ENCODE data around the gene MCCD1. TPM values are rescaled to one million over a fixed set of nuclear protein-coding genes. Genes with fewer than 3 reads are reported as not detected.

MCCD1 gene
- total RNA-seq, 1 experiment from 2014 or later, result not detected

DNA sequence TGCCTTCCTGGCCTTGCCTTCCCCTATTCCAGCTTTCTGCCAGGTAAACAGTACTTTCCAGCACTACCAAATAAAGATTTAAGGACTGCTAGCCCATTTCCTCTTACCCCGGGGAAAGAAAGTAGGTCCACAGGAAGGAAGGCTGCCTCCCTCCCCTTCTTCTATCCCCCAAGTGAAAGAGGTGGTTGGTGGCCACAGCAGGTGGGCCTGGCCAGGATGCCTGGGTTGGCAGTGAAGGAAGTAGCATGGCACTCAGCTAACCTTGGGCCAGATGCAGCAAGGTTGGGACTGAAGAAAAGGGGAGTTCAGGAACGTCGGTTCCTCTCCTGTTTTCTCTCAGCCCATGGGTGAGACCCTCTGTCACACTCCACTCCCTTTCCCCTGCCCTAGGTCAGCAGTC lies 27.5 kb downstream of the MCCD1 start:
- no peak overlapping the region for H3K18ac ChIP-seq (ENCODE audit: insufficient read length, low read depth, low read length)
- no peak overlapping the region for H3K4ac ChIP-seq (ENCODE audit: low read depth, low read length)
- no peak overlapping the region for H3K14ac ChIP-seq (ENCODE audit: insufficient read depth, low read length)
- peaks cover 16 to 44% (median 31%) of the 10 kb centered on the region in 3 experiments; a peak in 6 of 7 replicates for H3K36me3 Mint-ChIP-seq (ENCODE audit: insufficient read depth in 1 of 3, low read depth in 3 of 3)
- H3K4me1 Mint-ChIP-seq, result peaks cover 4 to 18% of the 10 kb centered on the region in 2 experiments; a peak in 3 of 4 replicates
- H3K4me3 Mint-ChIP-seq, result no peak overlapping the region
- no peaks in the 10 kb centered on the region for H3K23me2 ChIP-seq (ENCODE audit: insufficient read length, low read depth, low read length, poor library complexity, severe bottlenecking)
- H4K20me1 ChIP-seq (ENCODE audit: control insufficient read depth, insufficient read depth, insufficient read length), result no peaks in the 10 kb centered on the region
- TF ChIP-seq, protein P1, sequence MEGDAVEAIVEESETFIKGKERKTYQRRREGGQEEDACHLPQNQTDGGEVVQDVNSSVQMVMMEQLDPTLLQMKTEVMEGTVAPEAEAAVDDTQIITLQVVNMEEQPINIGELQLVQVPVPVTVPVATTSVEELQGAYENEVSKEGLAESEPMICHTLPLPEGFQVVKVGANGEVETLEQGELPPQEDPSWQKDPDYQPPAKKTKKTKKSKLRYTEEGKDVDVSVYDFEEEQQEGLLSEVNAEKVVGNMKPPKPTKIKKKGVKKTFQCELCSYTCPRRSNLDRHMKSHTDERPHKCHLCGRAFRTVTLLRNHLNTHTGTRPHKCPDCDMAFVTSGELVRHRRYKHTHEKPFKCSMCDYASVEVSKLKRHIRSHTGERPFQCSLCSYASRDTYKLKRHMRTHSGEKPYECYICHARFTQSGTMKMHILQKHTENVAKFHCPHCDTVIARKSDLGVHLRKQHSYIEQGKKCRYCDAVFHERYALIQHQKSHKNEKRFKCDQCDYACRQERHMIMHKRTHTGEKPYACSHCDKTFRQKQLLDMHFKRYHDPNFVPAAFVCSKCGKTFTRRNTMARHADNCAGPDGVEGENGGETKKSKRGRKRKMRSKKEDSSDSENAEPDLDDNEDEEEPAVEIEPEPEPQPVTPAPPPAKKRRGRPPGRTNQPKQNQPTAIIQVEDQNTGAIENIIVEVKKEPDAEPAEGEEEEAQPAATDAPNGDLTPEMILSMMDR (conservative IDR thresholded peaks at IDR 0.05), result no peak
- H3K79me2 ChIP-seq (ENCODE audit: insufficient read depth, low read length), result no peaks in the 10 kb centered on the region
- no peak overlapping the region for H3K4me2 ChIP-seq (ENCODE audit: insufficient read depth, insufficient read length, low read length)
- H2BK20ac ChIP-seq (ENCODE audit: low read depth, low read length, poor library complexity, severe bottlenecking), result no peak overlapping the region
- H2AFZ ChIP-seq (ENCODE audit: low read length), result no peak overlapping the region
- no peak overlapping the region for H2BK15ac ChIP-seq (ENCODE audit: low read depth, low read length)
- H3K9ac ChIP-seq (ENCODE audit: extremely low read depth, insufficient read length, low read length), result no peak overlapping the region
- no peak overlapping the region for H3K56ac ChIP-seq (ENCODE audit: insufficient read length, low read depth, low read length)
- no peak for DNase-seq
- no peak overlapping the region for H4K8ac ChIP-seq (replicated peaks; ENCODE audit: insufficient read length, low read depth, low read length)
- H3K27ac ChIP-seq (ENCODE audit: insufficient read length, low read depth, low read length), result no peak overlapping the region
- no peak overlapping the region for H2AK5ac ChIP-seq (ENCODE audit: insufficient read length, low read length)
- no peak overlapping the region for H2BK120ac ChIP-seq (ENCODE audit: low read depth, low read length, poor library complexity, severe bottlenecking)
- H2BK12ac ChIP-seq (ENCODE audit: insufficient read length, low read depth, low read length), result no peak overlapping the region
- no peak overlapping the region for H4K5ac ChIP-seq (ENCODE audit: insufficient read length, low read depth, low read length)
- WGBS (ENCODE audit: extremely low coverage, insufficient read length, low lambda C conversion rate), result no CpG with 5 or more reads among the region's 3 CpGs
- H3K27me3 ChIP-seq (ENCODE audit: insufficient read depth, low read length), result no peaks in the 10 kb centered on the region
- H3K27me3 Mint-ChIP-seq (ENCODE audit: low read depth), result no peaks in the 10 kb centered on the region
- H3T11ph ChIP-seq (ENCODE audit: low read length), result no peak overlapping the region
- no peaks in the 10 kb centered on the region for H3K9me3 ChIP-seq (ENCODE audit: control insufficient read depth, low read depth, low read length)
- H4K91ac ChIP-seq (ENCODE audit: insufficient read length, low read depth, low read length), result no peak overlapping the region
- no peak overlapping the region for H2BK5ac ChIP-seq (ENCODE audit: insufficient read length, low read length)
- H3K79me1 ChIP-seq (ENCODE audit: insufficient read depth, low read depth, low read length, poor library complexity, severe bottlenecking), result no peaks in the 10 kb centered on the region
- H3K4me1 ChIP-seq (ENCODE audit: insufficient read depth, low read length), result peaks cover 4% of the 10 kb centered on the region; the same call in 1 of the 2 replicates
- H3K27ac Mint-ChIP-seq, result no peak overlapping the region
- H3K9me3 Mint-ChIP-seq, result no peaks in the 10 kb centered on the region
- no peak overlapping the region for H3K23ac ChIP-seq (ENCODE audit: insufficient read length, low read depth, low read length)

All from H9 (cell line).